ENCODE measurements around the gene SPIRE1.

The SPIRE1 gene

DNA sequence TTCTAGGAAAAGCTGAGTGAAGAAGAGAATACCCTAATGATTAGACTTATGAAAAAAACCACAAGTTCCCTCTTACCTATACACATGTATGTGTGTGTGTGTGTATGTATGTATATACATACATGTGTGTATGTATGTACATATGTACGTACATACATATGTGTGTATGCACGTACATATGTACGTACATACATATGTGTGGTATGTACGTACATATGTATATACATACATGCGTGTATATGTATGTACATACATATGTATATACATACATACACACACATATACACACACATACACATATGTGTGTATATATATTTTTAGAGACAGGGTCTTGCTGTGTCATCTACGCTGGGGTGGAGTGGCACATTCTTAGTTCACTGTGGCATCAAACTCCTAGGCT, 196.6 kb downstream of the SPIRE1 start:
- DNase-seq = no peak
- TF ChIP-seq POLR2A (IDR thresholded peaks at IDR 0.05; ENCODE audit: low read length) (no peak), GATA1 (IDR thresholded peaks at IDR 0.05; ENCODE audit: low read depth, low read length) (no peak)

DNA sequence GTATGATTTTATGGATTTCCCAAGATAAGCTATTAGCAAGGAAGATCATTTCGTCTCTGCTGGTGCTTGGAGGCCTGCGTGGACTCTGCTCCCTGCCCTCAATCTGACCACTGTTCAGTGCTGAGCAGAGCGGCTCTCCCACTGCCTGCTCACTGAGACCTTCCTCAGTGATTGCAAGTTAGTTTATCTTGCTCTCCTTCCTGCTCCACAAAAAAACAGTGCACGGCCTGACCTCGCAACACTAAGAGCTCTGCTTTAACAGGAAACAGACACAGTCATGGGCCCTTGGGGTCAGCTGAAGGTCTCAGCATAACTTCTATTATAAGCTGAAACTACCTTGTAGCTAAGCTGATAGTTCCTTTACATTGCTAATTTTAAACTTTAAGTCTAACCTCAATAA, 197.0 kb downstream of the SPIRE1 start:
- TF ChIP-seq GATA1 (IDR thresholded peaks at IDR 0.05; ENCODE audit: low read depth, low read length) (no peak), POLR2A (IDR thresholded peaks at IDR 0.05; ENCODE audit: low read length) (no peak)
- DNase-seq = no peak

DNA sequence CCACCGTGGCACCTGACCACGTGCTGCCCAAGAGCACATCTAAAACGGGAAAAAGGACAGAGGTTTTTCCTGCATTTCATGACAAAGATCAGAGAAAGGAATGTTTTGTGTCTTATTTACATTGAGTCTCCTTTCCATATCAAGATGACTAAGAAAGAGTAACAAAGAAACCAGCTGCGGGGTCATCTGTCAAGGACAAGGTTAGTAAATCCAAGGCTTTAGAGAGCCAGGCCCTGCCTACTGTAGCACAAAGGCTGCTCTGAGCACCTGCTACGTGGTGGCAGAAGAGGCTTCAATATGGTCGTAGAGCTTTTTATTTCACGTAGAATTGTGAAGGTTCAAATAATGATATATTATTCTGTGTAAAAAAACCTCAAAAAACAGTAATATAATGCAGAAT, 199.1 kb downstream of the SPIRE1 start:
- no peak for TF ChIP-seq GATA1 (IDR thresholded peaks at IDR 0.05; ENCODE audit: low read depth, low read length)
- TF ChIP-seq POLR2A (IDR thresholded peaks at IDR 0.05; ENCODE audit: low read length) = no peak
- DNase-seq = no peak

DNA sequence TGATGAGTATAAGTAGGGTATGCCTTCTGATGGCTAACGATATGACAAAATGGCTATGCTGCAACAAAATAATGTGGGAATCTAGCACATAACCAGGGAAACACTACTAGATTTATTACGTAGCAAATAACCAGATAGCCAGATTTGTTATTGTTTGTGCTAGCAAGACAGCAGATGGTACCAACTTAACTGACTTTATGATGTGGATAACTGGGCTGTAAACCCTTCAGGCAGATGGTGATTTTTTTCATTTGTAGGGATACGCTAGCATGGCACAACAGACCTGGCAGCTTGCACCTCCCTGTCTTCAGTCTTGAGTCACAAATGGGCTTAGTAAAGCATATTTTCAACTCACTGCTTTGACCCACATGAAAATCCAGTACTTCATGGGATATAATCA, 201.5 kb downstream of the SPIRE1 start:
- TF ChIP-seq POLR2A (IDR thresholded peaks at IDR 0.05; ENCODE audit: low read length) = no peak
- no peak for DNase-seq

DNA sequence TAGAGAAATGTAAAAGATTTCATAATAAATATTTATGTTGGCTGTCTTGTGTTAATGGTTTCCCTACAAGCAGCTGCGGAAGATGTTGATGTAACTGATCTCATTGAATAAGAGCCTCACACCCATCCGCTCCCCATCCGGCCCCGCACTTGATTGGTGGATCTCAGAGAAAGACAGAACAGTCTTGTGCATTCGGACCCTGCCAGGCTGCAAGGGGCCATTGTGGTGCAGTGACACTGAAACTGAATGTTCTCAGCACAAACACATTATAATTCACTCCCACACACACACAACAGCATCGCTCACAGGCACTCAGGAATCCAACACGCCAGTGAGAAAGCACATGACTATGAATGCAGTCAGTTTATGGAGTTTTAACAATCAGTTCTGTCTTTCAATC, 202.4 kb downstream of the SPIRE1 start:
- no peak for DNase-seq
- TF ChIP-seq POLR2A (IDR thresholded peaks at IDR 0.05; ENCODE audit: low read length) (no peak), GATA1 (IDR thresholded peaks at IDR 0.05; ENCODE audit: low read depth, low read length) (no peak)

DNA sequence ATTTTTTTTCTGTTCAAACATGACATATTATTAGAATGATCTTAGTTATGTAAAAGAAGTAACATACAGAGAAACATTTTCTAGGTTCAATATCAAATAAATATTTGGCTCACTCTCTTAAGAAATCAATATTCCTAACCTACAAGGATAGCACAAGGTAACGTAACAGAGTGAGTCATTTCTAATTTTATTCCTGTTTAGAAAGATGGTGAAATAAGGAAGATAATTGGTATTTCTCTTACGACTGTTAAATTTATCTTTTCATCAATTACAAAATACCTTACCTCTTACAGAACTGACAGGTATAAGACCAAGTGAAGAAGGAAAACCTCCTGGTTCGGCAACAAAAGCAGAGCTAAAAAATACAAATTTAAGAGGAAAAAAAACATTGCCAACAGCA, 205.1 kb downstream of the SPIRE1 start:
- no peak for DNase-seq

DNA sequence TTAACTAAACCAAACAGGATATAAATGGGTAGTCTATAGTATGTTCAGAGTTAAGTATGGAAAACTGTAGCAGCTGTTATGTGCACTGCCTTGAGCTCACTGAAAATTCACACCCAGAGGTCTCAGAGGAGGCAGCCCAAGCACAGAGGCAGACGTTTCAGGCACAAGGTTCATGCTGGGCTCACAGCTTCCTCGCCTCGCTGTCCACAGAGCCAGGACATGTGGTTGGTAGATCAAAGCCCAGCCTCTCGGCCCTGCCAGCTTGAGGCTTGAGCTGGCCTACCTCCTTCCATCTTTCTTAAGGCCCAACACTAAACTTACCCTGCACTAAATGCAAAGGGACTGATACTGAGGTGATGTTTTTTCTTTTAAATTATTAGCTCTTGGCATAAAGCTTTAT, 206.5 kb downstream of the SPIRE1 start:
- TF ChIP-seq GATA1 (IDR thresholded peaks at IDR 0.05; ENCODE audit: low read depth, low read length) (no peak), POLR2A (IDR thresholded peaks at IDR 0.05; ENCODE audit: low read length) (no peak)

More for the DNA sequence above, 205.1 kb downstream of the SPIRE1 start:
- no peak for TF ChIP-seq GATA1 (IDR thresholded peaks at IDR 0.05; ENCODE audit: low read depth, low read length)
- no peak for TF ChIP-seq POLR2A (IDR thresholded peaks at IDR 0.05; ENCODE audit: low read length)

DNA sequence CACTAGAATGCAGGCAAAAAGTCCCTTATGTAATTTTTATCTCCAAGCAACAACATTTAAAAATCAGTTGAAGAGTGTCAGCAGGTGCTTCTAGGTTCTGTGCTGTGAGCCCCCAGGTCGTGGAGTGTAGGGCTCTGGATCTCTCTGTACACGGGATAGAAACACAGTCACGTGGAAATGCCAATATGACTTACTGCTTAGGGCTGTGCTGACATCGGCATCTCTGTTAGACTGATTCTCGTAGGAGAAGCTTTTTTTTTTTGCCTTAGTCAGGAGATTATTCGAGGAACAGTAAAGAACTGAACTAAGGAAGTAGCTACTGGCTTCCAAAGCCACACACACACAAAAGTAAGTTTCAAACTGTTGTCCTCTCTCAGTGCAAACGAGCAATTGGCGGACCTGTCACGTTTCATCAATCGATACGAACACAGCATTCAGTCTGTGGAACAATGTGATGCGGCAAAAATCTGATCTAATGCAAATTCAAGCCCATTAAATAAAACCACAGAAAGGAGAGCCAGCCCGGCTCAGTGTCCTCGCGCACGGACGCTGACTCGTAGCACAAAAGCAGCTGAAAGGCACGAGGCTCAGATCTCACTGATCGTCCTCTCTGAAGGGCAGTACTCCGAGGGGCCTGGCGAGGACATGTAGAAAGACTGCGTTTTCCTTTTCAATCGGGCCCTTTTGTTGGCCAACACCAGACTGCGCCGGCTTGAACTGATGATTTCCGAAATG, 208.7 kb downstream of the SPIRE1 start:
- TF ChIP-seq POLR2A (IDR thresholded peaks at IDR 0.05; ENCODE audit: low read length) (no peak), GATA1 (IDR thresholded peaks at IDR 0.05; ENCODE audit: low read depth, low read length) (no peak)
- no peak for DNase-seq

More for the DNA sequence above, 206.5 kb downstream of the SPIRE1 start:
- DNase-seq = no peak

DNA sequence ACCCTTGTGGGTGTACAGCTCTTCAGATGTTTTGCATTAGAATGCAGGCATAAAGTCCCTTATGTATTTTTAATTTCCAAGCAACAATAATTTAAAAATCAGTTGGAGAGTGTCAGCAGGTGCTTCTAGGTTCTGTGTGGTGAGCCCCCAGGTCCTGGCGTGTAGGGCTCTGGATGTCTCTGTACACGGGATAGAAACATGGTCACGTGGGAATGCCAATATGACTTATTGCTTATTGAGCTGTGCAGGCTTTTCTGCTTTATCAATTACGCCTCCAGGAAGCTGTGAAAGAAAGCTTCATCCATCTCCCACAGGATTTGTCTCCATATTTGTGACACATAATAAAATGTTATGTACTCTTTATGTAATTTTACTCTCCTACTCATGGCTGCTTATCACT, 212.4 kb downstream of the SPIRE1 start:
- TF ChIP-seq POLR2A (IDR thresholded peaks at IDR 0.05; ENCODE audit: low read length) = no peak
- no peak for DNase-seq

DNA sequence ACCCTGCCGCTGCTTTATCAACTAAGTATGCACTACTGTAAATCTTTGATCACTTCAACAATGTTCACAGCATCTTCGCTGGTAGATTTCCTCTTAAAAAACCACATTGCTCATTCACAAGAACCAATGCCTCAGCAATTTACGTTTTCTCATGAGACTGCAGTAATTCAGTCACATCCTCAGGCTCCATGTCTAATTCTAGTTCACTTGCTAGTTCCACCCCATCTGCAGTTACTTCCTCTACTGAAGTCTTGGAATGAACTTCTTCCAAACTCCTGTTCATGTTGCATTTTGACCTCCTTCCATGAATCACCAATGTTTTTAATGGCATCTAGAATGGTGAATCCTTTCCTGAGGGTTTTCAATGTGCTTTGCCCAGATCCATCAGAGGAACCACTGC, 214.4 kb downstream of the SPIRE1 start:
- TF ChIP-seq POLR2A (IDR thresholded peaks at IDR 0.05; ENCODE audit: low read length) (no peak), GATA1 (IDR thresholded peaks at IDR 0.05; ENCODE audit: low read depth, low read length) (no peak)
- no peak for DNase-seq

DNA sequence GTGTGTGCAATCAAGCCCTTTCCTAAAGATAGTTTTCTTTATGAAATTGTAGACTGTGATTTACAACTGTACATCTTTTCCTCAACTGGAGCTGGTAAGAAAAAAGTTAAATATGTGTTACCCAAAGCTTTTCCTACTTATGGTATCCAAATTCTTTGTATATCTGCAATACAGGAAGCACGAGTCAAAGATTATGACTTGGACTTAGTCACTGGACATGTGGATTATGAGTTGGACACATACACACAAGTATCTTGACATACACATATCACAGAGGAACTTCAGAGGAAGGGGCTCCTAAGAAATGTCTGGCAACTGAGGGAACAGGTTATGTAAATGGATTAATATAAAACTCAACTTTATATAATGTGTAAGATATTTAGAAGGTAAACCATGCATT, 215.0 kb downstream of the SPIRE1 start:
- no peak for TF ChIP-seq GATA1 (IDR thresholded peaks at IDR 0.05; ENCODE audit: low read depth, low read length)
- TF ChIP-seq POLR2A (IDR thresholded peaks at IDR 0.05; ENCODE audit: low read length) = no peak
- DNase-seq = no peak

DNA sequence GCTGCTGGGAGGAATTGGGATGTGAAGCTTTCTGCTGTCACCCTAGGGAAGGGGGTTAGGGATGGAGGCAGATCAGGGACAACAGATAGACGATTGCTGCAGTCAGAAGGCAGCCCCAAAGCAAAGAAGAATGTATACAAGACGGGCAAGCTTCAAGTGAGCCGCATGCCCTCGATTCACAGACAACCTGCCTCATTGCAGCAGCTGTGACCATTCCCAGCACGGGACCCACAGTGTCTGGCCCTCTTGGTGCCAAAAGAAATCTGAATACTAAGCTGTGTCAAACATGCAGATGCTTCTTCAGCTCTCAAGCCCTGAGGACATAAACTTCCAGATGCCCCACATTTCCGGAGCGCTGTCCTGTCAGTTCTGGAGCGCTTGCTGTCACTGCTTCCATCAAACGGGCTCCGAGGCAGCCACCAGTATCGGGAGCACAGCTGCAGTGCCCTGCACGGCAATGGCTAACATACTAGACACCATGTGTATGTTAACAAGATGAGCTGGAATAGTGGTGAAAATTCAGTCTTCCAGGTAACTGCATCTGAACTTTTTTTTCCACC, 216.4 kb downstream of the SPIRE1 start:
- DNase-seq = no peak
- TF ChIP-seq GATA1 (IDR thresholded peaks at IDR 0.05; ENCODE audit: low read depth, low read length) = no peak
- no peak for TF ChIP-seq POLR2A (IDR thresholded peaks at IDR 0.05; ENCODE audit: low read length)

DNA sequence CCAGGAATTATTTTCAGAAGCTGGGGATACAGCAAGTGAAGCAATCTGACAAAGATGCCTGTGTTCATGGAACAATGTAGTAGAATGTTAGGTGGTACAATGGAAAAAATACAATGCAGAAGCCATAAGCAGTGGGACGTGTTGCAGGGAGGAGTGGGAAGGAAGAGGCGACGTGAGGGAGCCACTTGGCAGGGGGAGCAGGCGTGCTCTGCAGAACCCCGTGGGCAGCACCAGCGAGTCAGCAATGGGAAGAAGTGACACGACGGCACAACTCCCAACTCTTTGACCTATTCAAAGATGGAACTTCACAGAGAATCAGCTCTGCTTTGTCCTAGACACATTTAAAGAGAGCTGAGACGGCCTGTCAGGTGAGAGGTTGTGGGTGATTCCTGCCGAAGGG, 219.7 kb downstream of the SPIRE1 start:
- TF ChIP-seq GATA1 (IDR thresholded peaks at IDR 0.05; ENCODE audit: low read depth, low read length) = no peak
- no peak for TF ChIP-seq POLR2A (IDR thresholded peaks at IDR 0.05; ENCODE audit: low read length)
- DNase-seq = no peak

DNA sequence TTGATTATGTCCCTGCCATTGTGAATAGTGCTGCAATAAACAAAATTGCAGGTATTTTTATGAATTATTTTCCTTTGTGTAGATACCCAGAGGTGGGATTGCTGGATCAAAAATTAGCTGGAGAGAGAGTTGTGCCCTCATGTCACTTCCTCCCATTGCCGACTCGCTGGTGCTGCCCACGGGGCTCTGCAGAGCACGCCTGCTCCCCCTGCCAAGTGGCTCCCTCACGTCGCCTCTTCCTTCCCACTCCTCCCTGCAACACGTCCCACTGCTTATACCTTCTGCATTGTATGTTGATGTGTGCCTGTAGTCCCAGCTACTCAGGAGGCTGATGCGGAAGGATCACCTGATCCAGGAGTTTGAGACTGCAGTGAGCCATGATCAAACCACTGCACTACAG, 222.0 kb downstream of the SPIRE1 start:
- DNase-seq = no peak
- TF ChIP-seq GATA1 (IDR thresholded peaks at IDR 0.05; ENCODE audit: low read depth, low read length) (no peak), POLR2A (IDR thresholded peaks at IDR 0.05; ENCODE audit: low read length) (no peak)

DNA sequence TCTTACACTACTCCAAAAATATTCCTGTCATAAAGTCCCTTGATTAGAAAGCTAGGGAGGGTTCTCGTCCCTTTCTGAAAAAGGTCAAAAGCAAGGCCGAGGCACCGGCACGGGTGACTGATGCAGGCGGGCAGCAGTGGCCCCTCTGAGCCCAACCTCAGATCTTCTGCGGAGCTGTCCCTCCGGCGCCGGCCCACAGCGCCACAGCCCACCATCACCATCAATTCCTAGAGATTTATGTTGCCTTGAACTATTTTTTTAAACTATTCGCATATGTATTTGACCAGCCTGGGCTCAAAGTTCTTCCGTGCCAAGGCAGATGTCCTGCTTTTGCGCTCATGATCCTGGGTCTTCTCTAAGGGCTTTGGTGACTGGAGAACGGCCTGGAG, 223.4 kb downstream of the SPIRE1 start:
- DNase-seq = no peak
- no peak for TF ChIP-seq POLR2A (IDR thresholded peaks at IDR 0.05; ENCODE audit: low read length)
- TF ChIP-seq GATA1 (IDR thresholded peaks at IDR 0.05; ENCODE audit: low read depth, low read length) = no peak

Data from erythroblast (primary cell).